K562 (cell line): ENCODE data around the gene ISY1. TPM values are rescaled to one million over a fixed set of nuclear protein-coding genes. Genes with fewer than 3 reads are reported as not detected.
A peak's percentile ranks its signal among the peaks of the same experiment; 100 is the strongest.

ENCODE experiments used
- ASH1L ChIP-seq: fragments of 450-650 bp; IDR thresholded peaks from 2 replicates; pipeline ENCODE4 v1.6.1; 2018; ENCODE audit warnings: borderline replicate concordance, mild to moderate bottlenecking, low read depth; ENCODE audit not compliant: partially characterized antibody
- BRCA1 ChIP-seq, 2 experiments: fragments of 450-650 bp in 1 of 2; sonication (generic) in 1 of 2; formaldehyde crosslinking in 1 of 2; IDR thresholded peaks; 2 replicates each; pipeline versions ENCODE4 v1.5.0 to v1.6.1; 2017 to 2020; ENCODE audit warnings: mild to moderate bottlenecking in 1 of 2, missing genetic modification reagents in 1 of 2
- CHCHD3 ChIP-seq: fragments of 250-450 bp; sonication (Bioruptor Pico); IDR thresholded peaks from 2 replicates; pipeline ENCODE4 v2.1.2; 2022; ENCODE audit warnings: mild to moderate bottlenecking
- EP300 ChIP-seq: IDR thresholded peaks from 2 replicates; pipeline ENCODE4 v1.6.1; 2012; ENCODE audit warnings: low read length, improper control_type of control experiment
- FOXJ2 ChIP-seq: fragments of 200-800 bp; sonication (Bioruptor generic); IDR thresholded peaks from 2 replicates; pipeline ENCODE4 v1.6.1; 2016; ENCODE audit warnings: missing genetic modification characterization, missing compliant biosample characterization
- JUND ChIP-seq, 2 experiments: IDR thresholded peaks; 2 replicates in 1 of 2; 3 replicates in 1 of 2; pipeline ENCODE4 v1.6.1; 2011; ENCODE audit warnings: borderline replicate concordance in 2 of 2, low read depth in 2 of 2, low read length in 2 of 2, improper control_type of control experiment in 1 of 2, missing biosample characterization in 1 of 2, missing genetic modification characterization in 1 of 2, missing genetic modification reagents in 1 of 2
- MTA1 ChIP-seq: fragments of 450-650 bp; IDR thresholded peaks from 2 replicates; pipeline ENCODE4 v1.6.1; 2017; ENCODE audit warnings: borderline replicate concordance
- NCOA2 ChIP-seq, 2 experiments: fragments of 450-650 bp; IDR thresholded peaks; 2 replicates each; pipeline ENCODE4 v1.6.1; 2018; ENCODE audit warnings: mild to moderate bottlenecking in 2 of 2, moderate library complexity in 1 of 2; ENCODE audit not compliant: partially characterized antibody in 2 of 2
- NCOR1 ChIP-seq: fragments of 450-650 bp; IDR thresholded peaks from 2 replicates; pipeline ENCODE4 v1.6.1; 2016; ENCODE audit warnings: mild to moderate bottlenecking, moderate library complexity
- POLR3G ChIP-seq: IDR thresholded peaks from 2 replicates; pipeline ENCODE4 v1.6.1; 2011; ENCODE audit not compliant: insufficient read length, insufficient replicate concordance; ENCODE audit errors: extremely low read depth
- RBM22 ChIP-seq: fragments of 200-400 bp; formaldehyde crosslinking; IDR thresholded peaks from 2 replicates; pipeline ENCODE4 v1.6.1; 2018; ENCODE audit warnings: low read length, low read depth; ENCODE audit not compliant: poor library complexity, severe bottlenecking
- RNF2 ChIP-seq: sonication (generic); IDR thresholded peaks from 2 replicates; pipeline ENCODE4 v1.6.1; 2016
- SMARCE1 ChIP-seq: fragments of 450-650 bp; IDR thresholded peaks from 2 replicates; pipeline ENCODE4 v1.7.1; 2016; ENCODE audit warnings: mild to moderate bottlenecking
- STAG1 ChIP-seq: sonication (generic); formaldehyde crosslinking; IDR thresholded peaks from 2 replicates; pipeline ENCODE4 v1.5.0; 2020; ENCODE audit warnings: missing genetic modification reagents, borderline replicate concordance
- U2AF2 ChIP-seq: fragments of 200-400 bp; formaldehyde crosslinking; optimal IDR thresholded peaks from 2 replicates; pipeline ENCODE3; 2017; ENCODE audit warnings: low read depth, mild to moderate bottlenecking, low read length
- ZFP36 ChIP-seq: fragments of 150-350 bp; IDR thresholded peaks from 2 replicates; pipeline ENCODE4 v1.6.1; 2018; ENCODE audit warnings: low read length, low read depth; ENCODE audit not compliant: partially characterized antibody
- ZNF354B ChIP-seq: fragments of 250-450 bp; sonication (Bioruptor Pico); IDR thresholded peaks from 2 replicates; pipeline ENCODE4 v1.4.0; 2020
- ZNF644 ChIP-seq: fragments of 200-800 bp; sonication (Bioruptor generic); IDR thresholded peaks from 2 replicates; pipeline ENCODE4 v1.6.1; 2016; ENCODE audit warnings: low read depth, missing genetic modification characterization, missing compliant biosample characterization
- polyA plus RNA-seq, 8 experiments: library from polyadenylated mRNA; depleted of rRNA in 4 of 8; stranded (reverse) in 5 of 8; unstranded in 3 of 8; fragments of >200 nt; fragmentation: Nextera tagmentation in 2 of 8; fragmentation: Illumina TruSeq in 1 of 8; extraction: Ambion mirVana in 2 of 8; extraction: Trizol in 1 of 8; gene quantifications; 2 replicates each; pipeline versions ENCODE4 v1.2.1 to v1.2.3, GENCODE V29; 2011 to 2014; ENCODE audit warnings: inconsistent platforms in 1 of 8, missing spikeins in 1 of 8
- total RNA-seq, 7 experiments: library from RNA; depleted of rRNA in 6 of 7; stranded (reverse); fragments of >200 nt in 6 of 7; fragmentation: Illumina TruSeq in 2 of 7; extraction: Trizol in 2 of 7; gene quantifications; 2 replicates each; pipeline versions ENCODE4 v1.2.1 to v1.2.3, GENCODE V29; 2011 to 2021; ENCODE audit warnings: low replicate concordance in 1 of 7
- TF ChIP-seq, protein P1 (sequence below), 3 experiments: fragments of 200-800 bp in 1 of 3; fragments of 250-450 bp in 1 of 3; fragments of 450-650 bp in 1 of 3; sonication (Bioruptor Pico) in 1 of 3; sonication (Bioruptor generic) in 1 of 3; formaldehyde crosslinking in 1 of 3; IDR thresholded peaks; 2 replicates each; pipeline versions ENCODE4 v1.6.1 to v1.8.0; 2016 to 2022; ENCODE audit warnings: mild to moderate bottlenecking in 2 of 3, missing genetic modification characterization in 2 of 3, missing compliant biosample characterization in 1 of 3, moderate library complexity in 1 of 3
- TF ChIP-seq, protein P2 (sequence below): fragments of 250-450 bp; sonication (Bioruptor Pico); IDR thresholded peaks from 2 replicates; pipeline ENCODE4 v1.4.0; 2020; ENCODE audit warnings: borderline replicate concordance
- TF ChIP-seq, protein P3 (sequence below): fragments of 200-800 bp; sonication (Bioruptor generic); IDR thresholded peaks from 2 replicates; pipeline ENCODE4 v1.6.1; 2017; ENCODE audit warnings: missing genetic modification characterization, missing compliant biosample characterization

ISY1 gene
- total and polyA plus RNA-seq, 9 of the 15 experiments (the other 6 are each of a cell fraction or from before 2014, with no cell fraction given) = 23.5 to 50.0 (median 32.9) TPM

DNA sequence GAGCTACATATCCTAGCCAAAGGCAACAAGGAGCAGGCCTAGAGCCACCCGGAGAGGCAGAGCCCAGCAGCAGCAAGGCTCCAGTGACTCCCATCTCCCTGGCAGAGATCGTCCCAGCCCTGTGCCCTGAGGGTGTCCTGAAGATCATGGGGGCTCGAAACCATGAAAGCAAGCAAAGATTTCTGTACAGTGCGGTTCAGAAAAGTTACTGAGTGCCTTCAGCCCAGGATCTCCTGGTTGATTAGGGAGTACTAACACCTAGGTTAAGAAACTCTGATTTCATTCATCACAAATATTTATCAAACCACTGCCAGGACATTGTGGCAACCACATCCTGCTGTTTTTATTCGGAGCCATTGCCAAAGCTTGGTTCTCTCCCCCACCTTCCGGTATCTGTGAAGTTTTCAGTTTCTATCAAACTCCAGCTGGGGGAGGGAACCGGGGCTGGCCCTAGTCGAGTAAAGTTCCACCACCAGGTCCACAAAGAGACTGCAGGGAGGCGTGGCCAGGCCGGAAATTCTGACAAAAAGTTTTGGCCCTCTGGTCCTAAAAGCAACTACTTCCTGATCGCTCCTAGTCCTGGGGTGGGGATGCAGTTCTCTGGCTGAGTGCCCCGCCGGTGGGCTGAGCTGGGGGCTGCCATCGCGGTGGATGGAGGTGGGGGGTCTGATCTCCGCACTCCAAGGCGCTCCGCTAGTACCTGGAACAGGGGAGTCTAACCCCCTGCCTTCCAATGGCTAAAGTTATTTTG, 40.4 kb downstream of the ISY1 start (continued):
- TF ChIP-seq, protein P1, sequence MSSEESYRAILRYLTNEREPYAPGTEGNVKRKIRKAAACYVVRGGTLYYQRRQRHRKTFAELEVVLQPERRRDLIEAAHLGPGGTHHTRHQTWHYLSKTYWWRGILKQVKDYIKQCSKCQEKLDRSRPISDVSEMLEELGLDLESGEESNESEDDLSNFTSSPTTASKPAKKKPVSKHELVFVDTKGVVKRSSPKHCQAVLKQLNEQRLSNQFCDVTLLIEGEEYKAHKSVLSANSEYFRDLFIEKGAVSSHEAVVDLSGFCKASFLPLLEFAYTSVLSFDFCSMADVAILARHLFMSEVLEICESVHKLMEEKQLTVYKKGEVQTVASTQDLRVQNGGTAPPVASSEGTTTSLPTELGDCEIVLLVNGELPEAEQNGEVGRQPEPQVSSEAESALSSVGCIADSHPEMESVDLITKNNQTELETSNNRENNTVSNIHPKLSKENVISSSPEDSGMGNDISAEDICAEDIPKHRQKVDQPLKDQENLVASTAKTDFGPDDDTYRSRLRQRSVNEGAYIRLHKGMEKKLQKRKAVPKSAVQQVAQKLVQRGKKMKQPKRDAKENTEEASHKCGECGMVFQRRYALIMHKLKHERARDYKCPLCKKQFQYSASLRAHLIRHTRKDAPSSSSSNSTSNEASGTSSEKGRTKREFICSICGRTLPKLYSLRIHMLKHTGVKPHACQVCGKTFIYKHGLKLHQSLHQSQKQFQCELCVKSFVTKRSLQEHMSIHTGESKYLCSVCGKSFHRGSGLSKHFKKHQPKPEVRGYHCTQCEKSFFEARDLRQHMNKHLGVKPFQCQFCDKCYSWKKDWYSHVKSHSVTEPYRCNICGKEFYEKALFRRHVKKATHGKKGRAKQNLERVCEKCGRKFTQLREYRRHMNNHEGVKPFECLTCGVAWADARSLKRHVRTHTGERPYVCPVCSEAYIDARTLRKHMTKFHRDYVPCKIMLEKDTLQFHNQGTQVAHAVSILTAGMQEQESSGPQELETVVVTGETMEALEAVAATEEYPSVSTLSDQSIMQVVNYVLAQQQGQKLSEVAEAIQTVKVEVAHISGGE (CRISPR knock-in tag; IDR thresholded peaks at IDR 0.05) = no peak
- no peak for TF ChIP-seq RBM22
- TF ChIP-seq RNF2 = 0 out of 2 replicates have a peak, but pooled peaks have one; percentile 34
- no peak for TF ChIP-seq ASH1L
- no peak for TF ChIP-seq ZNF644 (tag)
- no peak for TF ChIP-seq FOXJ2 (tag)
- TF ChIP-seq SMARCE1 = no peak
- TF ChIP-seq BRCA1 (IDR thresholded peaks at IDR 0.05) = no peak
- TF ChIP-seq BRCA1 (CRISPR knock-in tag; IDR thresholded peaks at IDR 0.05) = no peak
- TF ChIP-seq ZNF354B (CRISPR knock-in tag) = no peak
- TF ChIP-seq NCOR1 = 0 out of 2 replicates have a peak, but pooled peaks have one; percentile 9
- no peak for TF ChIP-seq POLR3G
- no peak for TF ChIP-seq MTA1
- TF ChIP-seq, protein P2, sequence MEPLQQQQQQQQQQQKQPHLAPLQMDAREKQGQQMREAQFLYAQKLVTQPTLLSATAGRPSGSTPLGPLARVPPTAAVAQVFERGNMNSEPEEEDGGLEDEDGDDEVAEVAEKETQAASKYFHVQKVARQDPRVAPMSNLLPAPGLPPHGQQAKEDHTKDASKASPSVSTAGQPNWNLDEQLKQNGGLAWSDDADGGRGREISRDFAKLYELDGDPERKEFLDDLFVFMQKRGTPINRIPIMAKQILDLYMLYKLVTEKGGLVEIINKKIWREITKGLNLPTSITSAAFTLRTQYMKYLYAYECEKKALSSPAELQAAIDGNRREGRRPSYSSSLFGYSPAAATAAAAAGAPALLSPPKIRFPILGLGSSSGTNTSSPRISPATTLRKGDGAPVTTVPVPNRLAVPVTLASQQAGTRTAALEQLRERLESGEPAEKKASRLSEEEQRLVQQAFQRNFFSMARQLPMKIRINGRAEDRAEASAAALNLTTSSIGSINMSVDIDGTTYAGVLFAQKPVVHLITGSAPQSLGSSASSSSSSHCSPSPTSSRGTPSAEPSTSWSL (CRISPR knock-in tag) = no peak
- no peak for TF ChIP-seq STAG1
- no peak for TF ChIP-seq NCOA2 (IDR thresholded peaks at IDR 0.05; ENCODE audit: partially characterized antibody in 2 of 2)
- no peak for TF ChIP-seq ZFP36
- peak; percentile 8; the same call in 1 of the 2 replicates for TF ChIP-seq JUND (IDR thresholded peaks at IDR 0.05; ENCODE audit: borderline replicate concordance, low read depth, low read length)
- no peak for TF ChIP-seq JUND (tag; IDR thresholded peaks at IDR 0.05; ENCODE audit: borderline replicate concordance, low read depth, low read length)
- no peak for TF ChIP-seq CHCHD3 (CRISPR knock-in tag)
- TF ChIP-seq, protein P3, sequence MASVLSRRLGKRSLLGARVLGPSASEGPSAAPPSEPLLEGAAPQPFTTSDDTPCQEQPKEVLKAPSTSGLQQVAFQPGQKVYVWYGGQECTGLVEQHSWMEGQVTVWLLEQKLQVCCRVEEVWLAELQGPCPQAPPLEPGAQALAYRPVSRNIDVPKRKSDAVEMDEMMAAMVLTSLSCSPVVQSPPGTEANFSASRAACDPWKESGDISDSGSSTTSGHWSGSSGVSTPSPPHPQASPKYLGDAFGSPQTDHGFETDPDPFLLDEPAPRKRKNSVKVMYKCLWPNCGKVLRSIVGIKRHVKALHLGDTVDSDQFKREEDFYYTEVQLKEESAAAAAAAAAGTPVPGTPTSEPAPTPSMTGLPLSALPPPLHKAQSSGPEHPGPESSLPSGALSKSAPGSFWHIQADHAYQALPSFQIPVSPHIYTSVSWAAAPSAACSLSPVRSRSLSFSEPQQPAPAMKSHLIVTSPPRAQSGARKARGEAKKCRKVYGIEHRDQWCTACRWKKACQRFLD = 0 out of 2 replicates have a peak, but pooled peaks have one; percentile 23
- TF ChIP-seq U2AF2 = no peak
- TF ChIP-seq EP300 = peak; percentile 23; the same call in 1 of the 2 replicates
